ENCODE results near the gene SERINC4.

GRCh38 chr15:43795197-43795596 lies 4.8 kb downstream of the SERINC4 start:
- TF ChIP-seq CTCF (IDR thresholded peaks at IDR 0.05), result no peak
- TF ChIP-seq POLR2A (IDR thresholded peaks at IDR 0.05), result no peak

All from right lobe of liver (tissue), 4 donors.